ENCODE measurements around the gene TNFAIP8L2.

TNFAIP8L2 gene

DNA sequence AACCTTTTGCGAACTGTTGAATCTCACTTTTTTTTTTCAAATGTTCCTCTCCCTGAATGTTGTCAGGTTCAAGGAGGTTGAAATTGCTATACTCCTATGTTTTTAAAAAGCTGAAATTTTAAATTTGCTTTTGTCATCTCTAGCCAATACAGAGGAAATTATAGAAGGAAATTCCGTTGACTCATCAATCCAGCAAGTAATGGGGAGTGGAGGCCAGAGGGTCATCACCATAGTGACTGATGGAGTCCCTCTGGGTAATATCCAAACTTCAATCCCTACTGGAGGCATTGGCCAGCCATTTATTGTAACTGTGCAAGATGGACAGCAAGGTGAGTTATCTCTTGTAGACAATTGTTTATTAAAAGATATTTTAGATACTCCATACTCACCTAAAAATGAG lies 49.6 kb upstream of the TNFAIP8L2 start (continued):
- TF ChIP-seq POU6F1 (CRISPR knock-in tag; IDR thresholded peaks at IDR 0.05; ENCODE audit: borderline replicate concordance, low read depth) (no peak), ESRRG (CRISPR knock-in tag; IDR thresholded peaks at IDR 0.05) (no peak)

GRCh38 chr1:151108331-151108730 lies 48.1 kb upstream of the TNFAIP8L2 start:
- TF ChIP-seq TCF4 (CRISPR knock-in tag; IDR thresholded peaks at IDR 0.05; ENCODE audit: borderline replicate concordance) (no peak), BACH2 (CRISPR knock-in tag; IDR thresholded peaks at IDR 0.05; ENCODE audit: borderline replicate concordance) (no peak), ZFP30 (CRISPR knock-in tag; IDR thresholded peaks at IDR 0.05) (no peak), RARB (CRISPR knock-in tag; IDR thresholded peaks at IDR 0.05) (no peak), PATZ1 (CRISPR knock-in tag; IDR thresholded peaks at IDR 0.05; ENCODE audit: borderline replicate concordance) (no peak), ZFP3 (CRISPR knock-in tag; IDR thresholded peaks at IDR 0.05) (no peak), GLIS3 (CRISPR knock-in tag; IDR thresholded peaks at IDR 0.05) (no peak), ARNTL (CRISPR knock-in tag; IDR thresholded peaks at IDR 0.05; ENCODE audit: borderline replicate concordance, low read depth) (no peak), ZNF565 (CRISPR knock-in tag; conservative IDR thresholded peaks at IDR 0.05; ENCODE audit: low read depth) (no peak), ZC3H10 (CRISPR knock-in tag; IDR thresholded peaks at IDR 0.05) (no peak), SNAI2 (CRISPR knock-in tag; IDR thresholded peaks at IDR 0.05) (no peak), ESRRG (CRISPR knock-in tag; IDR thresholded peaks at IDR 0.05) (no peak), PPARA (CRISPR knock-in tag; IDR thresholded peaks at IDR 0.05; ENCODE audit: borderline replicate concordance) (no peak), OSR1 (CRISPR knock-in tag; IDR thresholded peaks at IDR 0.05) (no peak), CSDC2 (CRISPR knock-in tag; IDR thresholded peaks at IDR 0.05) (no peak), POU6F1 (CRISPR knock-in tag; IDR thresholded peaks at IDR 0.05; ENCODE audit: borderline replicate concordance, low read depth) (no peak)
- TF ChIP-seq, protein P1, sequence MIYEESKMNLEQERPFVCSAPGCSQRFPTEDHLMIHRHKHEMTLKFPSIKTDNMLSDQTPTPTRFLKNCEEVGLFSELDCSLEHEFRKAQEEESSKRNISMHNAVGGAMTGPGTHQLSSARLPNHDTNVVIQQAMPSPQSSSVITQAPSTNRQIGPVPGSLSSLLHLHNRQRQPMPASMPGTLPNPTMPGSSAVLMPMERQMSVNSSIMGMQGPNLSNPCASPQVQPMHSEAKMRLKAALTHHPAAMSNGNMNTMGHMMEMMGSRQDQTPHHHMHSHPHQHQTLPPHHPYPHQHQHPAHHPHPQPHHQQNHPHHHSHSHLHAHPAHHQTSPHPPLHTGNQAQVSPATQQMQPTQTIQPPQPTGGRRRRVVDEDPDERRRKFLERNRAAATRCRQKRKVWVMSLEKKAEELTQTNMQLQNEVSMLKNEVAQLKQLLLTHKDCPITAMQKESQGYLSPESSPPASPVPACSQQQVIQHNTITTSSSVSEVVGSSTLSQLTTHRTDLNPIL (CRISPR knock-in tag; IDR thresholded peaks at IDR 0.05; ENCODE audit: low read depth): no peak
- ATAC-seq: no peak

DNA sequence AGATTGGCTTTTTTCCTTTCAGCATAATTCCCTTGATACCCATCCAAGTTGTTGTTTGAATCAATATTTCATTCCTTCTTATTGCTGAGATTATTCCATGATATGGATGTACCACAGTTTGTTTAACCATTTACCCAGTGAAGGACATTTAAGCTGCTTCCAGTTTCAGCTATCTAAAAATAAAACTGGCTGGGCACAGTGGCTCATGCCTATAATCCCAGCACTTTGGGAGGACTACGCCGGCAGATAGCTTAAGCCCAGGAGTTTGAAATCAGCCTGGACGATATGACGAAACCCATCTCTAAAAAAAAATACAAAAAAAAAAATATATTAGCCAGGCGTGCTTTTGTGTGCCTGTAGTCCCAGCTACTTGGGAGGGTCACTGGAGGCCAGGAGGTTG lies 42.6 kb upstream of the TNFAIP8L2 start:
- TF ChIP-seq ISL1 (CRISPR knock-in tag; IDR thresholded peaks at IDR 0.05): no peak
- no peak for TF ChIP-seq ZC3H10 (CRISPR knock-in tag; IDR thresholded peaks at IDR 0.05)
- no peak for TF ChIP-seq ZNF70 (CRISPR knock-in tag; IDR thresholded peaks at IDR 0.05)
- no peak for TF ChIP-seq POU6F1 (CRISPR knock-in tag; IDR thresholded peaks at IDR 0.05; ENCODE audit: borderline replicate concordance, low read depth)
- TF ChIP-seq ZFP3 (CRISPR knock-in tag; IDR thresholded peaks at IDR 0.05): no peak
- TF ChIP-seq GLIS3 (CRISPR knock-in tag; IDR thresholded peaks at IDR 0.05): no peak
- TF ChIP-seq, protein P1 (CRISPR knock-in tag; IDR thresholded peaks at IDR 0.05; ENCODE audit: low read depth): no peak
- TF ChIP-seq TOX (CRISPR knock-in tag; IDR thresholded peaks at IDR 0.05; ENCODE audit: borderline replicate concordance): no peak
- TF ChIP-seq ZNF8 (CRISPR knock-in tag; IDR thresholded peaks at IDR 0.05): no peak
- TF ChIP-seq OSR1 (CRISPR knock-in tag; IDR thresholded peaks at IDR 0.05): no peak
- no peak for TF ChIP-seq PPARA (CRISPR knock-in tag; IDR thresholded peaks at IDR 0.05; ENCODE audit: borderline replicate concordance)
- TF ChIP-seq RARB (CRISPR knock-in tag; IDR thresholded peaks at IDR 0.05): no peak
- no peak for TF ChIP-seq ZFP30 (CRISPR knock-in tag; IDR thresholded peaks at IDR 0.05)
- no peak for TF ChIP-seq PATZ1 (CRISPR knock-in tag; IDR thresholded peaks at IDR 0.05; ENCODE audit: borderline replicate concordance)
- TF ChIP-seq ZNF565 (CRISPR knock-in tag; conservative IDR thresholded peaks at IDR 0.05; ENCODE audit: low read depth): no peak
- no peak for TF ChIP-seq TSHZ2 (CRISPR knock-in tag; IDR thresholded peaks at IDR 0.05)
- no peak for TF ChIP-seq ARNTL (CRISPR knock-in tag; IDR thresholded peaks at IDR 0.05; ENCODE audit: borderline replicate concordance, low read depth)
- no peak for ATAC-seq

Measured in SK-N-SH treated with all-trans-retinoic acid at 6 μM for 48 hours (cell line).